HCT116 (cell line): Measurements from ENCODE around the gene MTA2.

Experiments
- CTCF ChIP-seq, 3 experiments: fragments of 200-600 bp in 1 of 3; sonication (generic) in 1 of 3; IDR thresholded peaks in 2 of 3; conservative IDR thresholded peaks in 1 of 3; 2 replicates each; pipeline ENCODE4 v1.5.1; 2012 to 2017; ENCODE audit warnings: low read depth in 2 of 3, low read length in 2 of 3, antibody characterized with exemption in 1 of 3, borderline replicate concordance in 1 of 3, control low read depth in 1 of 3, mild to moderate bottlenecking in 1 of 3, mixed read lengths in 1 of 3, mixed run types in 1 of 3, moderate library complexity in 1 of 3; ENCODE audit not compliant: insufficient read depth in 1 of 3
- EZH2 ChIP-seq: fragments of 200-600 bp; sonication (generic); IDR thresholded peaks from 2 replicates; pipeline ENCODE4 v1.6.1; 2017; ENCODE audit warnings: antibody characterized with exemption, mixed run types
- EZH2phosphoT487 ChIP-seq: fragments of 200-600 bp; IDR thresholded peaks from 2 replicates; pipeline ENCODE4 v1.6.1; 2018; ENCODE audit warnings: antibody characterized with exemption, borderline replicate concordance
- MAX ChIP-seq: IDR thresholded peaks from 2 replicates; pipeline ENCODE4 v1.6.1; 2012
- POLR2A ChIP-seq: IDR thresholded peaks from 2 replicates; pipeline ENCODE4 v1.7.0; 2011; ENCODE audit warnings: borderline replicate concordance; ENCODE audit not compliant: insufficient read depth, insufficient read length; ENCODE audit errors: extremely low read depth
- POLR2AphosphoS5 ChIP-seq: IDR thresholded peaks from 2 replicates; pipeline ENCODE4 v1.6.1; 2011; ENCODE audit warnings: mild to moderate bottlenecking, low read depth, low read length, moderate library complexity
- RAD21 ChIP-seq: IDR thresholded peaks from 2 replicates; pipeline ENCODE4 v1.6.1; 2012; ENCODE audit warnings: low read depth, mild to moderate bottlenecking
- REST ChIP-seq: IDR thresholded peaks from 2 replicates; pipeline ENCODE4 v1.6.1; 2012; ENCODE audit warnings: low read depth
- SRF ChIP-seq: IDR thresholded peaks from 2 replicates; pipeline ENCODE4 v1.6.1; 2012; ENCODE audit warnings: low read depth
- ZNF274 ChIP-seq: fragments of 200-500 bp; sonication (Bioruptor generic); IDR thresholded peaks from 2 replicates; pipeline ENCODE4 v1.6.1; 2014; ENCODE audit warnings: mild to moderate bottlenecking, low read depth, low read length, inconsistent platforms

GRCh38 chr11:62595124-62595523, 6.5 kb downstream of the MTA2 start:
- TF ChIP-seq CTCF (IDR thresholded peaks at IDR 0.05 in 2 of 3, conservative IDR thresholded peaks at IDR 0.05 in 1 of 3; ENCODE audit: borderline replicate concordance in 1 of 3, insufficient read depth in 1 of 3, low read depth in 2 of 3, low read length in 2 of 3) (no peak), EZH2 (no peak), RAD21 (no peak), REST (no peak), POLR2A (no peak), SRF (no peak), ZNF274 (no peak), MAX (no peak), EZH2phosphoT487 (no peak), POLR2AphosphoS5 (no peak)
